Breast epithelium (tissue), 4 donors: ENCODE measurements around the gene NUDC. TPM values are rescaled to one million over a fixed set of nuclear protein-coding genes. Genes with fewer than 3 reads are reported as not detected.
A peak's percentile ranks its signal among the peaks of the same experiment; 100 is the strongest.

Source experiments
- DNase-seq, 2 donors: peaks; one replicate each; pipeline ENCODE4 v3.0.0-alpha.2; 2019; ENCODE audit warnings: low spot score in 2 of 2
- H3K27ac ChIP-seq, 2 donors: fragments of 200-600 bp; sonication (generic) in 1 of 2; one replicate each; pipeline ENCODE4 v1.5.1; 2016 to 2019; ENCODE audit warnings: mild to moderate bottlenecking in 1 of 2
- H3K27me3 ChIP-seq, 2 donors: fragments of 200-600 bp; sonication (generic) in 1 of 2; one replicate each; pipeline versions ENCODE4 v1.5.1 to v1.6.0; 2017 to 2019; ENCODE audit warnings: control low read depth in 1 of 2, mild to moderate bottlenecking in 1 of 2
- H3K36me3 ChIP-seq: fragments of 200-600 bp; one replicate; pipeline ENCODE4 v1.5.1; 2019
- H3K4me1 ChIP-seq, 2 donors: fragments of 200-600 bp; sonication (generic); one replicate each; pipeline ENCODE4 v1.5.1; 2016 to 2019; ENCODE audit warnings: control low read depth in 1 of 2
- H3K4me3 ChIP-seq, 3 donors: fragments of 200-600 bp; sonication (generic); 1 replicate in 2 of 3; 2 replicates in 1 of 3; pipeline ENCODE4 v1.5.1; 2016 to 2019; ENCODE audit warnings: mild to moderate bottlenecking in 3 of 3, moderate library complexity in 2 of 3
- H3K9me3 ChIP-seq, 2 donors: fragments of 200-600 bp; sonication (generic) in 1 of 2; one replicate each; pipeline ENCODE4 v1.5.1; 2016 to 2019; ENCODE audit warnings: control low read depth in 1 of 2
- POLR2A ChIP-seq: fragments of 450-650 bp; IDR thresholded peaks from one replicate; pipeline ENCODE4 v1.6.1; 2016; ENCODE audit warnings: antibody characterized with exemption, mild to moderate bottlenecking, moderate library complexity
- POLR2AphosphoS5 ChIP-seq, 3 donors: sonication (generic); formaldehyde crosslinking; IDR thresholded peaks; one replicate each; pipeline ENCODE4 v1.6.1; 2017; ENCODE audit warnings: antibody characterized with exemption in 3 of 3
- intact Hi-C: fragments of 100-400 bp; cut with DNase I; formaldehyde crosslinking; loops from one replicate; pipeline ENCODE4 v1.15.1; 2023; ENCODE audit warnings: low total_unique reads
- total RNA-seq, 3 donors: library from RNA; depleted of rRNA; stranded (reverse); fragments of >200 nt; gene quantifications; one replicate each; pipeline ENCODE4 v1.1.0, GENCODE V29; 2016
- TF ChIP-seq, protein P1 (sequence below), 3 donors: fragments of 450-650 bp; IDR thresholded peaks; one replicate each; pipeline ENCODE4 v1.5.1; 2016 to 2017; ENCODE audit warnings: antibody characterized with exemption in 3 of 3, mild to moderate bottlenecking in 3 of 3, moderate library complexity in 3 of 3

Gene NUDC
- total RNA-seq, 3 donors from 2014 or later, result 47.9 to 51.5 (median 49.4) TPM

GRCh38 chr1:26882696-26883463, 38.7 kb upstream of the NUDC start:
- H3K27ac ChIP-seq, result no peak overlapping the region
- H3K27me3 ChIP-seq, result no peaks in the 10 kb centered on the region
- no peaks in the 10 kb centered on the region for H3K4me1 ChIP-seq
- no peak overlapping the region for H3K4me3 ChIP-seq
- DNase-seq, result no peak
- H3K9me3 ChIP-seq, result no peaks in the 10 kb centered on the region
- H3K36me3 ChIP-seq, result peaks cover 10% of the 10 kb centered on the region
- intact Hi-C loops, result loop anchor here (10.0 kb wide), 1 partner anchor 88 kb away; no protein-coding TSS in a partner anchor
- TF ChIP-seq POLR2AphosphoS5 (IDR thresholded peaks at IDR 0.05) (no peak), POLR2A (no peak)
- TF ChIP-seq, protein P1, sequence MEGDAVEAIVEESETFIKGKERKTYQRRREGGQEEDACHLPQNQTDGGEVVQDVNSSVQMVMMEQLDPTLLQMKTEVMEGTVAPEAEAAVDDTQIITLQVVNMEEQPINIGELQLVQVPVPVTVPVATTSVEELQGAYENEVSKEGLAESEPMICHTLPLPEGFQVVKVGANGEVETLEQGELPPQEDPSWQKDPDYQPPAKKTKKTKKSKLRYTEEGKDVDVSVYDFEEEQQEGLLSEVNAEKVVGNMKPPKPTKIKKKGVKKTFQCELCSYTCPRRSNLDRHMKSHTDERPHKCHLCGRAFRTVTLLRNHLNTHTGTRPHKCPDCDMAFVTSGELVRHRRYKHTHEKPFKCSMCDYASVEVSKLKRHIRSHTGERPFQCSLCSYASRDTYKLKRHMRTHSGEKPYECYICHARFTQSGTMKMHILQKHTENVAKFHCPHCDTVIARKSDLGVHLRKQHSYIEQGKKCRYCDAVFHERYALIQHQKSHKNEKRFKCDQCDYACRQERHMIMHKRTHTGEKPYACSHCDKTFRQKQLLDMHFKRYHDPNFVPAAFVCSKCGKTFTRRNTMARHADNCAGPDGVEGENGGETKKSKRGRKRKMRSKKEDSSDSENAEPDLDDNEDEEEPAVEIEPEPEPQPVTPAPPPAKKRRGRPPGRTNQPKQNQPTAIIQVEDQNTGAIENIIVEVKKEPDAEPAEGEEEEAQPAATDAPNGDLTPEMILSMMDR (IDR thresholded peaks at IDR 0.05), result no peak

- Histone ChIP-seq H3K36me3 (peaks cover 10% of the 10 kb centered on the region), H3K27ac (no peak overlapping the region), H3K4me1 (peaks cover 9 to 13% of the 10 kb centered on the region in 2 donors), H3K4me3 (no peak overlapping the region), H3K27me3 (no peaks in the 10 kb centered on the region), H3K9me3 (no peaks in the 10 kb centered on the region)
- TF ChIP-seq POLR2AphosphoS5 (IDR thresholded peaks at IDR 0.05) (no peak), POLR2A (no peak)
- TF ChIP-seq, protein P1 (IDR thresholded peaks at IDR 0.05), result peak in 1 of 3 donors; percentile 13
- DNase-seq, result no peak
- intact Hi-C loops, result loop anchor here (10.0 kb wide), 1 partner anchor 92 kb away; no protein-coding TSS in a partner anchor
These were observed 34.4 kb upstream of the NUDC start for GRCh38 chr1:26887125-26887524.

DNA sequence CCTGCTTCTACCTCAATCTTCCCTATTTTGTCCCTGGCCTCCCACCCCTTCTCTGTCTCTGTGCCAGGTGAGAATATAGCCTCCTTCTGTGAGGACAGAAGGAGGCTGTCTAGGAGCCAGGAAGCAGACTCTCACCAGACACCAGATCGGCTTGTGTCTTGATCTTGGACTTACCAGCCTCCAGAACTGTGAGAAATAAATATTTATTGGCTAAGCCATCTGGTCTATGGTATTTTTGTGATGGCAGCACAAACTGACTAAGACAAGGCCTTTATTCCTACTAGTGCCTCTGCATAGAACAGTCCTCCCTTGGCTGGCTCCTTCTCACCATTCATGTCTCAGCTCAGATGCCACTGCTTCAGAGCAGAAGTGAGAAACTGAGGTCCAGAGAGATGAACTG, 33.3 kb upstream of the NUDC start:
- DNase-seq, result no peak
- TF ChIP-seq POLR2A, result no peak
- no peak for TF ChIP-seq POLR2AphosphoS5 (IDR thresholded peaks at IDR 0.05)
- TF ChIP-seq, protein P1 (IDR thresholded peaks at IDR 0.05), result no peak
- no peak overlapping the region for H3K4me3 ChIP-seq
- H3K27ac ChIP-seq, result no peak overlapping the region
- H3K4me1 ChIP-seq, result peaks cover 9 to 13% of the 10 kb centered on the region in 2 donors
- intact Hi-C loops, result loop anchor here (10.0 kb wide), 1 partner anchor 93 kb away; no protein-coding TSS in a partner anchor
- no peaks in the 10 kb centered on the region for H3K9me3 ChIP-seq
- H3K36me3 ChIP-seq, result peaks cover 2% of the 10 kb centered on the region
- H3K27me3 ChIP-seq, result no peaks in the 10 kb centered on the region

- no peaks in the 10 kb centered on the region for H3K36me3 ChIP-seq
- peak; percentile 62 to 64 for DNase-seq
These were observed 31.7 kb upstream of the NUDC start, which contains the start of gene GPN2 for GRCh38 chr1:26889551-26890466. Gene GPN2 (minus strand): TSS chr1:26890283. CDS start chr1:26890096, 187 bp downstream.

More at GRCh38 chr1:26889551-26890466, 31.7 kb upstream of the NUDC start, which contains the start of gene GPN2:
- intact Hi-C loops, result loop anchor here (10.0 kb wide), 1 partner anchor 95 kb away; no protein-coding TSS in a partner anchor
- H3K27ac ChIP-seq, result peak within 1 kb of the TSS; percentile 87 to 90
- no peaks in the 10 kb centered on the region for H3K9me3 ChIP-seq
- peaks cover 9 to 13% of the 10 kb centered on the region in 2 donors for H3K4me1 ChIP-seq
- H3K27me3 ChIP-seq, result no peaks in the 10 kb centered on the region
- H3K4me3 ChIP-seq, result peak within 1 kb of the TSS; percentile 82 to 96 (median 95)
- TF ChIP-seq POLR2A (peak; percentile 50), POLR2AphosphoS5 (IDR thresholded peaks at IDR 0.05) (peak in 2 of 3 donors; percentile 79 to 90)
- TF ChIP-seq, protein P1 (IDR thresholded peaks at IDR 0.05), result no peak
